Adrenal gland (tissue), 5 donors: ENCODE data around the gene QKI.

ENCODE experiments used
- CTCF ChIP-seq, 6 experiments: fragments of 450-650 bp in 4 of 6; fragments of 200-600 bp in 2 of 6; sonication (generic) in 1 of 6; IDR thresholded peaks; 1 replicate in 5 of 6; 2 replicates in 1 of 6; pipeline versions ENCODE4 v1.5.1 to v1.8.0; 2016 to 2021; ENCODE audit warnings: antibody characterized with exemption in 6 of 6, mild to moderate bottlenecking in 2 of 6, moderate library complexity in 1 of 6
- POLR2A ChIP-seq, 2 donors: fragments of 450-650 bp; IDR thresholded peaks; one replicate each; pipeline ENCODE4 v1.6.1; 2017; ENCODE audit warnings: antibody characterized with exemption in 2 of 2, mild to moderate bottlenecking in 2 of 2, moderate library complexity in 1 of 2
- donor health status: DM: no; HTN: no; CAD: no.

- no peak for TF ChIP-seq CTCF (IDR thresholded peaks at IDR 0.05)
- no peak for TF ChIP-seq POLR2A (IDR thresholded peaks at IDR 0.05)
Observed at GRCh38 chr6:163620101-163620500, 205.6 kb downstream of the QKI start.
